GM19351 (cell line): ENCODE measurements around the gene MBD3L3.
"Not testable (repeated sequence)": the region's sequence is repeated elsewhere in the genome, so short reads cannot be mapped to it uniquely, and the experiment has no call there.

Experiments used
- ATAC-seq: cut with Tn5 transposase; IDR thresholded peaks from one replicate; pipeline ENCODE4 v1.9.1; 2021; ENCODE audit warnings: mild to moderate bottlenecking, moderate library complexity; ENCODE audit not compliant: unreplicated experiment

The MBD3L3 gene

GRCh38 chr19:7063764-7064418, 5.4 kb upstream of the MBD3L3 start:
- ATAC-seq, result no peak

- no peak for ATAC-seq
Measured at GRCh38 chr19:7063339-7063738, 4.9 kb upstream of the MBD3L3 start.

DNA sequence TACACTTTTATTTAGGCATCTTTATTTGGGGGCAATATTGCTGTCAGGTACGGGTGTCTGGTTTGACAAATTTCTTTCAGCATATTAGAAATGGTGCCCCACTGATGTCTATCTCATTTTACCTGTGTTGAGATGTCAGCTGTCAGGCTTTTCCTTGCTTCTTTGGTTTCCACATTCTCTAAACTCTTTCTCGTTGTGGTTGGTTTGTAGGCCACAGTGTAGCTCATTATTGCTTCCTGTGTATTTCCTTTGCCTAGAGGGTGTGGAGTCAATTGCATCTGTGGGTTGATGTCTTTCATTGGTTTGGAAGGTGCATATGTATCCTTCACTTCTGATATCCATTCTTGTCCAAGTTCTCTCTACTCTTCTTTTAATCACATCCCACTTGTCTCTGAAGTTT, 1.5 kb upstream of the MBD3L3 start:
- not testable (repeated sequence) for ATAC-seq

DNA sequence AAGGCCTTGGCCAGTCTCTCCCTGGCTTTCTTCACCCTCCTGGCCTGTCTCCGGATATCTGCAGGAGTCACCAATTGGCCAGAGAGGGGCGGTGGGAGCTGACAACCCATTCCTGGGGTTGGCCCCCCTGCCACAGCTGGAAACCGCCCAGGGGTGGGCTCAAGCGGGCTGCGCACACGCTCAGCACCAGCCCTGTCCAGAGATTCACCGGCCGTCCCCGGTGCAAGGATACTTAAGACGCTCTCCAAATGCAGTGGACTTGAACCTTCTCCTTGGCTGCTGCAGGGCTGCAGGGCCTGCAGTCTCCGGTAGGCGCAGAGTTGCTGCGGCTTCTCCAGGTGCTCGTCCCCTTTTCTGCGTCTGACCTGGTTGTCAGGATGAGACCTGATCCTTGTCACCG, 2.1 kb downstream of the MBD3L3 start:
- ATAC-seq, result not testable (repeated sequence)

DNA sequence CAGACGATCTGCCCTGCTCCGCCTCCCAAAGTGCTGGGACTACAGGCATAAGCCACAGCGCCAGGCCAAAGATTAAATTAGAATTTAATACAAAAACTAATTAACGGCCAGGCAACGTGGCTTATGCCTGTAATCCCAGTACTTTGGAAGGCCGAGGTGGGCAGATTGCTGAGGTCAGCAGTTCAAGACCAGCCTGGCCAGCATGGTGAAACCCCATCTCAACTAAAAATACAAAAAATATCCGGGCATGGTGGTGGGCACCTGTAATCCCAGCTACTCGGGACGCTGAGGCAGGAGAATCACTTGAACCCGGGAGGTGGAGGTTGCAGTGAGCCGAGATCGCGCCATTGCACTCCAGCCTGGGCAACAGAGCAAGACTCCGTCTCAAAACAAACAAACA, 2.8 kb downstream of the MBD3L3 start:
- ATAC-seq, result not testable (repeated sequence)

DNA sequence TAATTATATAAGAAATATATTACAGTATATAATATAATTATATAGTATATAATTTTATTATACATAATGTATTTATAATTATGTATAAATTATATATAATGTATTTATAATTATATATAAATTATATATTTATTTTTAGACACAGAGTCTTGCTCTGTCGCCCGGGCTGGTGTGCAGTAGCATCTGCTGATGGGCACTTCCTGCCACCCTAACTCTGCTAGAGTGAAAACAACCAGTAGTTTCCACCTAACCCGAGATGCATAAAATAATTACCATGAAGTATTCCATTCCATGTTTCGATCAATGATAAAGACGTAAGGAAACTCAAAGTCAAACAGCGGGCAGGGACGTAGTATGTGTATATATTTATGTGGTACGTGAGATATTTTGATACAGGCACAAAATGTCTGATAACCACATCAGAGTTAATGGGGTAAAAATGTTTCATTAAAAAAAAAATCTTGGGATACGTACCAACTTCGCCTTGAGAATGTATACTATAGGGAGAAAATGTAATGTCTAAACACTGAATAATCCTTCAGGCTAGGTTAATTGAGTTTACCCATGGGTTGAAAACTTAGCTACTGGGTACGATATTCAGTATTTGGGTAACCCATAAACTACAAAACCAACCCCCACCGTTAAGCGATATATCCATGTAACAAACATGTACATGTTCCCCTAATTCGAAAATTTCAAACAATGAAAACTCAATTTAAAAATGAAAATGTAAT, 3.7 kb downstream of the MBD3L3 start:
- not testable (repeated sequence) for ATAC-seq

DNA sequence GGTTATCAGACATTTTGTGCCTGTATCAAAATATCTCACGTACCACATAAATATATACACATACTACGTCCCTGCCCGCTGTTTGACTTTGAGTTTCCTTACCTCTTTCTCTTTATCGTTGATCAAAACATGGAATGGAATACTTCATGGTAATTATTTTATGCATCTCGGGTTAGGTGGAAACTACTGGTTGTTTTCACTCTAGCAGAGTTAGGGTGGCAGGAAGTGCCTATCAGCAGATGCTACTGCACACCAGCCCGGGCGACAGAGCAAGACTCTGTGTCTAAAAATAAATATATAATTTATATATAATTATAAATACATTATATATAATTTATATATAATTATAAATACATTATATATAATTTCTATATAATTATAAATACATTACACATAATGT, 5.6 kb downstream of the MBD3L3 start:
- not testable (repeated sequence) for ATAC-seq

- not testable (repeated sequence) for ATAC-seq
Measured at GRCh38 chr19:7051421-7051820, 7.1 kb downstream of the MBD3L3 start.

- ATAC-seq, result not testable (repeated sequence)
Measured at GRCh38 chr19:7049021-7049420, 9.5 kb downstream of the MBD3L3 start, which contains the start of gene MBD3L2. MBD3L2 (plus strand) TSS chr19:7049321; CDS start chr19:7049374, 53 bp downstream.

DNA sequence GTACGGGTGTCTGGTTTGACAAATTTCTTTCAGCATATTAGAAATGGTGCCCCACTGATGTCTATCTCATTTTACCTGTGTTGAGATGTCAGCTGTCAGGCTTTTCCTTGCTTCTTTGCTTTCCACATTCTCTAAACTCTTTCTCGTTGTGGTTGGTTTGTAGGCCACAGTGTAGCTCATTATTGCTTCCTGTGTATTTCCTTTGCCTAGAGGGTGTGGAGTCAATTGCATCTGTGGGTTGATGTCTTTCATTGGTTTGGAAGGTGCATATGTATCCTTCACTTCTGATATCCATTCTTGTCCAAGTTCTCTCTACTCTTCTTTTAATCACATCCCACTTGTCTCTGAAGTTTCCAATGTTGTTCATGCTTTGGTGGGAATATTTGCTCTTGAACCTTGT, 16.9 kb downstream of the MBD3L3 start:
- not testable (repeated sequence) for ATAC-seq

GRCh38 chr19:7040079-7040478, 18.4 kb downstream of the MBD3L3 start, which contains the start of gene MBD3L4:
MBD3L4 (minus strand) TSS chr19:7040179; CDS start chr19:7040144, 35 bp downstream.
- ATAC-seq, result not testable (repeated sequence)

DNA sequence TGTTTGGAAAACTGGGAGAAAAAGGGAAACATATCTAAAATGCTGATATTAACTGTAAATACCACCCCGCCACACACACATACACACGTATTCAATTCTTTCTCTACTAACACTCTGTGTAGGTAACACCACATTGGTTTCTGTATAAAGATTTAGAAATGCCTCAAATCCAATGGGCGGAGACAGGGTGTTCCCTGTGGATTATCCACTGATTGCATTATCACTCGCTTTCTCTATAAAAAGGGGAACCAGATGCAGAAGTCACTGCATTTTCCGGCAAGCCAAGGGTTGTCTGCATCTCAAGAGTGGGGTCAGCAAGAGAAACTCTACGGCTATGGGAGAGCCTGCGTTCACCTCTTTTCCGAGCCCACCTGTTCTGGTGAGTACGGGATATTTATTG, 28.2 kb downstream of the MBD3L3 start, which contains the start of gene MBD3L5:
Gene MBD3L5, plus strand, starts transcription at position 301 of the 400 bp plus-strand sequence. Its CDS starts 34 bp downstream, at position 335.
- ATAC-seq, result not testable (repeated sequence)

GRCh38 chr19:7028790-7029189, 29.7 kb downstream of the MBD3L3 start:
- ATAC-seq, result not testable (repeated sequence)

GRCh38 chr19:7021331-7021730, 37.1 kb downstream of the MBD3L3 start, which contains the start of gene MBD3L2B:
MBD3L2B (minus strand) TSS chr19:7021431; CDS start chr19:7021397, 34 bp downstream.
- not testable (repeated sequence) for ATAC-seq

- no peak for ATAC-seq
Measured at GRCh38 chr19:7018828-7019227, 39.6 kb downstream of the MBD3L3 start.

GRCh38 chr19:7013678-7014077, 44.8 kb downstream of the MBD3L3 start:
- ATAC-seq, result no peak

GRCh38 chr19:7010722-7011593, 47.5 kb downstream of the MBD3L3 start:
- no peak for ATAC-seq

- no peak for ATAC-seq
Measured at GRCh38 chr19:7007859-7008258, 50.6 kb downstream of the MBD3L3 start.
